ENCODE data around the gene GNAT1.

The GNAT1 gene

DNA sequence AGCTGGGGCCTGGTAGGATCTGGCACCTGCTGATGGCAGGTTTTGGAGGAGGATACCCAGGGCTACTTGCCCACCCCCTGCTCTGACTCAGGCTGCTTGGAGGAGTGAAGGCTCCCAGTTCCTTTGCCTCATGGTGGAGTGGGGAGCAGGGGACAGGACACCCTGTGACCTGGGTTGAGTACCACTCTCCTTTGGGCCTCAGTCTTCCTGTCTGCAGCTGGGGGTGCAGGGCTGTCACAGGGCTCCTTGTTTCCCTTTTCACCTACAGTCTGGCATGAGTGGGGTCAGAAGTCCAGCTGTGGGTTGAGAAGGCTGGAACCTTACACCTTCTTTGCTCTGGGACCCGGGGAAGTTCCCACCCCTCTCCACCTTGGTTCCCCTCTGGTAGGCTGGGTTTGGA lies 21.6 kb upstream of the GNAT1 start:
- no peak for ATAC-seq
- TF ChIP-seq ESRRG (CRISPR knock-in tag; IDR thresholded peaks at IDR 0.05): no peak
- no peak for TF ChIP-seq ZNF565 (CRISPR knock-in tag; conservative IDR thresholded peaks at IDR 0.05; ENCODE audit: low read depth)
- no peak for TF ChIP-seq SNAI2 (CRISPR knock-in tag; IDR thresholded peaks at IDR 0.05)
- TF ChIP-seq ZNF70 (CRISPR knock-in tag; IDR thresholded peaks at IDR 0.05): no peak
- no peak for TF ChIP-seq OSR1 (CRISPR knock-in tag; IDR thresholded peaks at IDR 0.05)
- no peak for TF ChIP-seq TCF4 (CRISPR knock-in tag; IDR thresholded peaks at IDR 0.05; ENCODE audit: borderline replicate concordance)
- TF ChIP-seq, protein P1, sequence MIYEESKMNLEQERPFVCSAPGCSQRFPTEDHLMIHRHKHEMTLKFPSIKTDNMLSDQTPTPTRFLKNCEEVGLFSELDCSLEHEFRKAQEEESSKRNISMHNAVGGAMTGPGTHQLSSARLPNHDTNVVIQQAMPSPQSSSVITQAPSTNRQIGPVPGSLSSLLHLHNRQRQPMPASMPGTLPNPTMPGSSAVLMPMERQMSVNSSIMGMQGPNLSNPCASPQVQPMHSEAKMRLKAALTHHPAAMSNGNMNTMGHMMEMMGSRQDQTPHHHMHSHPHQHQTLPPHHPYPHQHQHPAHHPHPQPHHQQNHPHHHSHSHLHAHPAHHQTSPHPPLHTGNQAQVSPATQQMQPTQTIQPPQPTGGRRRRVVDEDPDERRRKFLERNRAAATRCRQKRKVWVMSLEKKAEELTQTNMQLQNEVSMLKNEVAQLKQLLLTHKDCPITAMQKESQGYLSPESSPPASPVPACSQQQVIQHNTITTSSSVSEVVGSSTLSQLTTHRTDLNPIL (CRISPR knock-in tag; IDR thresholded peaks at IDR 0.05; ENCODE audit: low read depth): no peak
- TF ChIP-seq, protein P2, sequence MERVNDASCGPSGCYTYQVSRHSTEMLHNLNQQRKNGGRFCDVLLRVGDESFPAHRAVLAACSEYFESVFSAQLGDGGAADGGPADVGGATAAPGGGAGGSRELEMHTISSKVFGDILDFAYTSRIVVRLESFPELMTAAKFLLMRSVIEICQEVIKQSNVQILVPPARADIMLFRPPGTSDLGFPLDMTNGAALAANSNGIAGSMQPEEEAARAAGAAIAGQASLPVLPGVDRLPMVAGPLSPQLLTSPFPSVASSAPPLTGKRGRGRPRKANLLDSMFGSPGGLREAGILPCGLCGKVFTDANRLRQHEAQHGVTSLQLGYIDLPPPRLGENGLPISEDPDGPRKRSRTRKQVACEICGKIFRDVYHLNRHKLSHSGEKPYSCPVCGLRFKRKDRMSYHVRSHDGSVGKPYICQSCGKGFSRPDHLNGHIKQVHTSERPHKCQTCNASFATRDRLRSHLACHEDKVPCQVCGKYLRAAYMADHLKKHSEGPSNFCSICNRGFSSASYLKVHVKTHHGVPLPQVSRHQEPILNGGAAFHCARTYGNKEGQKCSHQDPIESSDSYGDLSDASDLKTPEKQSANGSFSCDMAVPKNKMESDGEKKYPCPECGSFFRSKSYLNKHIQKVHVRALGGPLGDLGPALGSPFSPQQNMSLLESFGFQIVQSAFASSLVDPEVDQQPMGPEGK (CRISPR knock-in tag; IDR thresholded peaks at IDR 0.05; ENCODE audit: borderline replicate concordance): no peak
- TF ChIP-seq, protein P3, sequence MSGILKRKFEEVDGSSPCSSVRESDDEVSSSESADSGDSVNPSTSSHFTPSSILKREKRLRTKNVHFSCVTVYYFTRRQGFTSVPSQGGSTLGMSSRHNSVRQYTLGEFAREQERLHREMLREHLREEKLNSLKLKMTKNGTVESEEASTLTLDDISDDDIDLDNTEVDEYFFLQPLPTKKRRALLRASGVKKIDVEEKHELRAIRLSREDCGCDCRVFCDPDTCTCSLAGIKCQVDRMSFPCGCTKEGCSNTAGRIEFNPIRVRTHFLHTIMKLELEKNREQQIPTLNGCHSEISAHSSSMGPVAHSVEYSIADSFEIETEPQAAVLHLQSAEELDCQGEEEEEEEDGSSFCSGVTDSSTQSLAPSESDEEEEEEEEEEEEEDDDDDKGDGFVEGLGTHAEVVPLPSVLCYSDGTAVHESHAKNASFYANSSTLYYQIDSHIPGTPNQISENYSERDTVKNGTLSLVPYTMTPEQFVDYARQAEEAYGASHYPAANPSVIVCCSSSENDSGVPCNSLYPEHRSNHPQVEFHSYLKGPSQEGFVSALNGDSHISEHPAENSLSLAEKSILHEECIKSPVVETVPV (CRISPR knock-in tag; IDR thresholded peaks at IDR 0.05): no peak
- TF ChIP-seq ZNF8 (CRISPR knock-in tag; IDR thresholded peaks at IDR 0.05): no peak
- TF ChIP-seq, protein P4, sequence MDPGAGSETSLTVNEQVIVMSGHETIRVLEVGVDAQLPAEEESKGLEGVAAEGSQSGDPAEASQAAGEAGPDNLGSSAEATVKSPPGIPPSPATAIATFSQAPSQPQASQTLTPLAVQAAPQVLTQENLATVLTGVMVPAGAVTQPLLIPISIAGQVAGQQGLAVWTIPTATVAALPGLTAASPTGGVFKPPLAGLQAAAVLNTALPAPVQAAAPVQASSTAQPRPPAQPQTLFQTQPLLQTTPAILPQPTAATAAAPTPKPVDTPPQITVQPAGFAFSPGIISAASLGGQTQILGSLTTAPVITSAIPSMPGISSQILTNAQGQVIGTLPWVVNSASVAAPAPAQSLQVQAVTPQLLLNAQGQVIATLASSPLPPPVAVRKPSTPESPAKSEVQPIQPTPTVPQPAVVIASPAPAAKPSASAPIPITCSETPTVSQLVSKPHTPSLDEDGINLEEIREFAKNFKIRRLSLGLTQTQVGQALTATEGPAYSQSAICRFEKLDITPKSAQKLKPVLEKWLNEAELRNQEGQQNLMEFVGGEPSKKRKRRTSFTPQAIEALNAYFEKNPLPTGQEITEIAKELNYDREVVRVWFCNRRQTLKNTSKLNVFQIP (CRISPR knock-in tag; IDR thresholded peaks at IDR 0.05; ENCODE audit: borderline replicate concordance, low read depth): no peak
- no peak for TF ChIP-seq GLIS3 (CRISPR knock-in tag; IDR thresholded peaks at IDR 0.05)
- TF ChIP-seq RARB (CRISPR knock-in tag; IDR thresholded peaks at IDR 0.05): no peak

DNA sequence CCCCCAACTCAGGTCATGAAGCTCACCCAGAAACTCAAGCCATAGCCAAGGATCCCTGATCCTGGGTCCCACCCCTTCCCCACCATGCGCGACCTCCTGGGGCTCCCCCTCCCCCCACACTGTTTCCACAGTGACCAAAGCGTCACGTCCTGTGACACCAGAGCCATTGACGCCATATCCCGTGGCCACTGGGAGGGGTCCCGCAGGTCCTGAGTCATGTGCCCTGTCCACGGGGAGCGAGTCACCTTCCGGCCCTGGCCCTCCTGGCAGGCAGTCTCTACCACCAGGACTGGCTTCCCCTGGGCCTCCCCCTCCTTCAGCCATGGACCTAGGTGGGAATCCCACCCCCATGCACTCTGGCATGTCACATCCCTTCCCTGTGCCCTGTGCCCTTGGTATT lies 20.7 kb upstream of the GNAT1 start:
- TF ChIP-seq ZNF565 (CRISPR knock-in tag; conservative IDR thresholded peaks at IDR 0.05; ENCODE audit: low read depth) (no peak), TOX (CRISPR knock-in tag; IDR thresholded peaks at IDR 0.05; ENCODE audit: borderline replicate concordance) (no peak), GLIS3 (CRISPR knock-in tag; IDR thresholded peaks at IDR 0.05) (no peak), BACH2 (CRISPR knock-in tag; IDR thresholded peaks at IDR 0.05; ENCODE audit: borderline replicate concordance) (no peak), ZFP30 (CRISPR knock-in tag; IDR thresholded peaks at IDR 0.05) (no peak), SNAI2 (CRISPR knock-in tag; IDR thresholded peaks at IDR 0.05) (no peak), TCF4 (CRISPR knock-in tag; IDR thresholded peaks at IDR 0.05; ENCODE audit: borderline replicate concordance) (no peak), ZNF8 (CRISPR knock-in tag; IDR thresholded peaks at IDR 0.05) (no peak), OSR1 (CRISPR knock-in tag; IDR thresholded peaks at IDR 0.05) (no peak), ZNF70 (CRISPR knock-in tag; IDR thresholded peaks at IDR 0.05) (no peak), ZC3H10 (CRISPR knock-in tag; IDR thresholded peaks at IDR 0.05) (no peak), ISL1 (CRISPR knock-in tag; IDR thresholded peaks at IDR 0.05) (no peak), ESRRG (CRISPR knock-in tag; IDR thresholded peaks at IDR 0.05) (no peak)
- TF ChIP-seq, protein P5, sequence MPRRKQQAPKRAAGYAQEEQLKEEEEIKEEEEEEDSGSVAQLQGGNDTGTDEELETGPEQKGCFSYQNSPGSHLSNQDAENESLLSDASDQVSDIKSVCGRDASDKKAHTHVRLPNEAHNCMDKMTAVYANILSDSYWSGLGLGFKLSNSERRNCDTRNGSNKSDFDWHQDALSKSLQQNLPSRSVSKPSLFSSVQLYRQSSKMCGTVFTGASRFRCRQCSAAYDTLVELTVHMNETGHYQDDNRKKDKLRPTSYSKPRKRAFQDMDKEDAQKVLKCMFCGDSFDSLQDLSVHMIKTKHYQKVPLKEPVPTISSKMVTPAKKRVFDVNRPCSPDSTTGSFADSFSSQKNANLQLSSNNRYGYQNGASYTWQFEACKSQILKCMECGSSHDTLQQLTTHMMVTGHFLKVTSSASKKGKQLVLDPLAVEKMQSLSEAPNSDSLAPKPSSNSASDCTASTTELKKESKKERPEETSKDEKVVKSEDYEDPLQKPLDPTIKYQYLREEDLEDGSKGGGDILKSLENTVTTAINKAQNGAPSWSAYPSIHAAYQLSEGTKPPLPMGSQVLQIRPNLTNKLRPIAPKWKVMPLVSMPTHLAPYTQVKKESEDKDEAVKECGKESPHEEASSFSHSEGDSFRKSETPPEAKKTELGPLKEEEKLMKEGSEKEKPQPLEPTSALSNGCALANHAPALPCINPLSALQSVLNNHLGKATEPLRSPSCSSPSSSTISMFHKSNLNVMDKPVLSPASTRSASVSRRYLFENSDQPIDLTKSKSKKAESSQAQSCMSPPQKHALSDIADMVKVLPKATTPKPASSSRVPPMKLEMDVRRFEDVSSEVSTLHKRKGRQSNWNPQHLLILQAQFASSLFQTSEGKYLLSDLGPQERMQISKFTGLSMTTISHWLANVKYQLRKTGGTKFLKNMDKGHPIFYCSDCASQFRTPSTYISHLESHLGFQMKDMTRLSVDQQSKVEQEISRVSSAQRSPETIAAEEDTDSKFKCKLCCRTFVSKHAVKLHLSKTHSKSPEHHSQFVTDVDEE (CRISPR knock-in tag; IDR thresholded peaks at IDR 0.05): no peak
- TF ChIP-seq, protein P4 (CRISPR knock-in tag; IDR thresholded peaks at IDR 0.05; ENCODE audit: borderline replicate concordance, low read depth): no peak
- TF ChIP-seq, protein P3 (CRISPR knock-in tag; IDR thresholded peaks at IDR 0.05): no peak
- ATAC-seq: peak; percentile 46

Measured in SK-N-SH treated with all-trans-retinoic acid at 6 μM for 48 hours (cell line).